AG04450 (cell line): Measurements from ENCODE around the gene MRTFA. TPM values are rescaled to one million over a fixed set of nuclear protein-coding genes. Genes with fewer than 3 reads are reported as not detected.

ENCODE experiments used
- CTCF ChIA-PET: fragments of 300-600, 350-600 bp; formaldehyde crosslinking; extraction: SDS; loops from one replicate; lab custom pipeline; 2022; ENCODE audit warnings: antibody characterized with exemption, inconsistent platforms; lab: Charles Lee
- POLR2A ChIA-PET: fragments of 350-600 bp; formaldehyde crosslinking; extraction: SDS; loops from one replicate; lab custom pipeline; 2021; ENCODE audit warnings: antibody characterized with exemption, inconsistent platforms; lab: Yijun Ruan, JAX
- DNase-seq: peaks from one replicate; pipeline ENCODE4 v3.0.0-alpha.2; 2011; ENCODE audit warnings: low read depth, low spot score
- H3K27ac ChIP-seq: one replicate; pipeline ENCODE4 v1.5.1; 2012; ENCODE audit warnings: low read depth, low read length, control low read depth
- H3K27me3 ChIP-seq: one replicate; pipeline ENCODE4 v1.6.0; 2012; ENCODE audit warnings: low read length; ENCODE audit not compliant: control insufficient read depth, insufficient read depth
- H3K4me3 ChIP-seq: 2 replicates; pipeline ENCODE4 v1.5.1; 2011; ENCODE audit warnings: mild to moderate bottlenecking, low read depth, low read length, control low read depth
- H3K9me3 ChIP-seq: 2 replicates; pipeline ENCODE4 v1.5.1; 2012; ENCODE audit warnings: low read length; ENCODE audit not compliant: control insufficient read depth, insufficient read depth
- polyA plus RNA-seq: library from polyadenylated mRNA; depleted of rRNA; stranded (reverse); fragments of >200 nt; gene quantifications from 2 replicates; pipeline ENCODE4 v1.2.3, GENCODE V29; 2011
- TF ChIP-seq, protein P1 (sequence below): IDR thresholded peaks from 2 replicates; pipeline ENCODE4 v1.5.1; 2011; ENCODE audit warnings: low read depth, low read length, control low read depth, inconsistent platforms

The MRTFA gene
- polyA plus RNA-seq, 1 experiment = 6.8 TPM

DNA sequence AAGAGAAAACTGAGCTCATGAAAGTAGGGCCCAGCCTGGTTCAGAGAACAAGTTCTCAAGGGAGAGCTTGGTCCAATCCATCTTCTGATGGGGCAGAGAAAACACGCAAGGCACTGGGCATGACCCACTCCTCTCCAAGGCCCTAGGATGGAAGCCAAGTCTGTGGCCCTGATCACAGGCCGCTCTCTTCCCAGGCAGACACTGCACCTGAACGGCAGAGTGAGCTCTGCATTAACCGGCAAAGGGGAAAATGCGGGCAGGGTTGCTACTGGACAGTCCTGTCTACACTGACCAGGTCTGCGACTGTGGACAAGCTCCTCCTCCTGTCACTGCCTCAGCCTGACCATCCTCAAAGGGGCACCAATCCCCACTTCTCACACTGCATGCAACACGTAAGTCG is 216.8 kb downstream of the MRTFA start:
- peaks cover 6% of the 10 kb centered on the region for H3K9me3 ChIP-seq
- POLR2A ChIA-PET = interaction anchor here (0.5 kb wide), 1 partner anchor 74 kb away, joined by 7 read pairs; no protein-coding TSS in a partner anchor
- no peak overlapping the region for H3K27ac ChIP-seq
- no peaks in the 10 kb centered on the region for H3K27me3 ChIP-seq
- CTCF ChIA-PET = interaction anchor here (0.5 to 1.6 kb wide), 3 partner anchors 17 to 226 kb away, joined by 3 to 4 read pairs (median 4); no protein-coding TSS in a partner anchor
- H3K4me3 ChIP-seq = no peak overlapping the region
- TF ChIP-seq, protein P1, sequence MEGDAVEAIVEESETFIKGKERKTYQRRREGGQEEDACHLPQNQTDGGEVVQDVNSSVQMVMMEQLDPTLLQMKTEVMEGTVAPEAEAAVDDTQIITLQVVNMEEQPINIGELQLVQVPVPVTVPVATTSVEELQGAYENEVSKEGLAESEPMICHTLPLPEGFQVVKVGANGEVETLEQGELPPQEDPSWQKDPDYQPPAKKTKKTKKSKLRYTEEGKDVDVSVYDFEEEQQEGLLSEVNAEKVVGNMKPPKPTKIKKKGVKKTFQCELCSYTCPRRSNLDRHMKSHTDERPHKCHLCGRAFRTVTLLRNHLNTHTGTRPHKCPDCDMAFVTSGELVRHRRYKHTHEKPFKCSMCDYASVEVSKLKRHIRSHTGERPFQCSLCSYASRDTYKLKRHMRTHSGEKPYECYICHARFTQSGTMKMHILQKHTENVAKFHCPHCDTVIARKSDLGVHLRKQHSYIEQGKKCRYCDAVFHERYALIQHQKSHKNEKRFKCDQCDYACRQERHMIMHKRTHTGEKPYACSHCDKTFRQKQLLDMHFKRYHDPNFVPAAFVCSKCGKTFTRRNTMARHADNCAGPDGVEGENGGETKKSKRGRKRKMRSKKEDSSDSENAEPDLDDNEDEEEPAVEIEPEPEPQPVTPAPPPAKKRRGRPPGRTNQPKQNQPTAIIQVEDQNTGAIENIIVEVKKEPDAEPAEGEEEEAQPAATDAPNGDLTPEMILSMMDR = no peak
- no peak for DNase-seq

DNA sequence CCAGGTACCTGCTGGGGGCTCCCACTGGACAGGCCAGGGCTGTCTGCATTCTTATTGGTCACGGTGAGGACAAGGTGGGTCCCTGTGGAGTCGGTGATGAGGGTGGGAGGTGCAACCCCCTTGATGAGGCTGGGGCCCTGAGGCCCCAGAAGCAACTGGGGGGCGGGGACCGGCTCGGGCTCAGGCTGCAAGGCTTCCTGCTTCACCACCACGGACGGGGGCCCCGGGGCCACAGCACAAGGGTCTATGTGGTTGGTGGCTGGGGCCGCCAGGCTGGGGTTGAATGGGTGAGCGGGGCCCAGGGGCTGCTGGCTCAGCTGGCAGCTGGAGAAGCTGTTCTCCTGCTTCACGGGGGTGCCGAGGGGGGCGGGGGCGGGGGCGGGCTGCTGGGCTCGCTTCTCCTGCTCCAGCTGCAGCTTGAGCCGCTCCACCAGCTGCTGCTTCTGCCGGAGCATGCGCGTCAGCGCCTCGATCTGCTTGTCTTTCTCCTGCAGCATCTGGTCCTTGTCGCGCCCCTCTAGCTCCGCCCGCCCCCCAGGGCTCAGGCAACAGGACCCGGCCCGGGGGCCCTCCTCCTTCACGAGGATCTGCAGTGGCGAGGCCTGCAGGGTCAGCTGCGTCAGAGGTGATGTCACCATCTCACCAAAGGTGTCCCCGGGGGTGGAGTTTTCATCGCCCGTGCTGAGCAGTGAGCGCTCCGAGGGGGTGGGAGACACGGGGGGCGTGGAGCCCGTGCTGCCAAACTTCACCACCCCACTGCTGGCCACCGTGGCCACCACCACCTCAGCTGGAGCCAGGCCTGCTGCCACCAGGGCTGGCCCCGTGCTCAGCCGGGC is 217.9 kb downstream of the MRTFA start:
- H3K27me3 ChIP-seq = no peaks in the 10 kb centered on the region
- peak; percentile 39 for DNase-seq
- H3K9me3 ChIP-seq = peaks cover 6% of the 10 kb centered on the region
- POLR2A ChIA-PET = no interaction called here
- CTCF ChIA-PET = interaction anchor here (1.0 to 1.6 kb wide), 3 partner anchors 18 to 227 kb away, joined by 4 read pairs; no protein-coding TSS in a partner anchor
- no peak overlapping the region for H3K4me3 ChIP-seq
- TF ChIP-seq, protein P1 = no peak
- H3K27ac ChIP-seq = no peak overlapping the region

DNA sequence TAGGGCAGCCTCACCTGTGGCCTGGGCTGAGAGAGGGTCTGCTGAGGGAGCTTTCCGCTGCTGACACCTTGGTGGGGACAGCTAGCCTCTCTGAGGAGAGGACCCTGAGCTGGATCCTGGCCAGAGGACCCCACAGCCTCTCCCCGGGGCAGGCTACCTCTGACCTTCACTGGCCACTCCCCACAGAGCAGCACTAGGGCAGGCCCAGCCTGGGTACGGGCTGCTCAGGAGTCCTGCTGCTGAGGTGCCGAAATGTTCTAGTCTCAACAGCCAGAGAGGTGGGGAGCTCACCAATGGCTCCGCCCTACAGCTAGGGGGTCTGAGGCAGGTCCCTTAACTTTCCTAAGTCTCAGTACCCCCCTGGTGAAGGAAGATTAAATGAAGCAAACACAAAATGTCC is 218.6 kb downstream of the MRTFA start:
- TF ChIP-seq, protein P1 = no peak
- Histone ChIP-seq H3K27ac (no peak overlapping the region), H3K27me3 (no peaks in the 10 kb centered on the region), H3K9me3 (peaks cover 6% of the 10 kb centered on the region), H3K4me3 (no peak overlapping the region)
- ChIA-PET CTCF (interaction anchor here (1.0 kb wide), 1 partner anchor 19 kb away, joined by 4 read pairs; no protein-coding TSS in a partner anchor), POLR2A (no interaction called here)
- DNase-seq = no peak

DNA sequence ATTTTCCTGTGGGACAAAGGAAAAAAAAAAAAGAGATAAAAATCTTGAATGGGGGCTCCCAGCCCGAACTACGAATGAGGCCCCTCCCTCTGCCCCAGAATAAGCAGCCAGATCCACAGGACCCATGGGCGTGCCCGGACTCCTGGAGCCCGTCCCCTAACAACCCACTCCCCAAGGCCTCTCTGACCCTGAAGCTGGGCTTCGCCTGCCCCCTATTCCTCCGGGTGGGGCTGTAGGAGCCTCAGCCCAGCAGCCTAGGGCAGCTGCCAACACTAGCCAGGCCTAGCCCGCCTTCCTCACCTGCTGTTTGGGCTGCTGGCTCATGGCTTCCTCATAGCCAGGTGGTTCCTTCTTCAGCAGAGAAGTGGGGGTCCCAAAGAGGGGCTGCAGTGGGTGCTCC is 219.5 kb downstream of the MRTFA start:
- Histone ChIP-seq H3K9me3 (peaks cover 6% of the 10 kb centered on the region), H3K27me3 (no peaks in the 10 kb centered on the region), H3K4me3 (no peak overlapping the region), H3K27ac (no peak overlapping the region)
- CTCF ChIA-PET = no interaction called here
- TF ChIP-seq, protein P1 = no peak
- DNase-seq = no peak
- POLR2A ChIA-PET = interaction anchor here (0.7 kb wide), 1 partner anchor 411 kb away, joined by 4 read pairs; no protein-coding TSS in a partner anchor

DNA sequence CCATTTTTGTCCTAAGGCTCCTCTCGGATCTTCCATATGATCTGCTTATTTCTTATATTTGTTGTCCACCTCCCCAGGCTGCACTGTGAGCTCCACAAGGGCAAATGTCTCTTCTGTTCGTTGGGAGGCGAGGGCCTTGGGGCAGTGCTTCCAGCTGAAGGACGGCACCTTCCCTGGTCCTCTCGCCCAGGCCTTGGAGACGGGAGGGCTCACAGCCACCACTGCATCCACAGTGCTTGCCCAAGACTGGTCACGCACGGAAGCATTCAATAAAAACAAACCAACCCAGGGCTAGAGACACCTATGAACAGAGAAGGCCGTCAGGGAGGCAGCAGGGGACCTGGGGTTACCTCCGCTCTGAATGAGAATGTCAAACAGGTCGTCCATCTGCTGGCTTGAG is 219.9 kb downstream of the MRTFA start:
- no peak for DNase-seq
- CTCF ChIA-PET = no interaction called here
- TF ChIP-seq, protein P1 = no peak
- POLR2A ChIA-PET = interaction anchor here (0.7 kb wide), 1 partner anchor 412 kb away, joined by 4 read pairs; no protein-coding TSS in a partner anchor
- no peaks in the 10 kb centered on the region for H3K27me3 ChIP-seq
- H3K27ac ChIP-seq = no peak overlapping the region
- peaks cover 6% of the 10 kb centered on the region for H3K9me3 ChIP-seq
- H3K4me3 ChIP-seq = no peak overlapping the region
